ENCODE measurements around the gene MRPL3. TPM values are rescaled to one million over a fixed set of nuclear protein-coding genes. Genes with fewer than 3 reads are reported as not detected.

Gene MRPL3
- total RNA-seq, 1 experiment from 2014 or later = 162 TPM

- Mint-ChIP-seq H3K27ac (no peak overlapping the region), H3K9me3 (peaks cover 5% of the 10 kb centered on the region; the same call in 1 of the 2 replicates), H3K36me3 (no peaks in the 10 kb centered on the region), H3K4me3 (no peak overlapping the region), H3K27me3 (ENCODE audit: low read depth) (no peaks in the 10 kb centered on the region), H3K4me1 (peaks cover 26% of the 10 kb centered on the region)
- ChIA-PET CTCF (interaction anchor here (1.8 to 2.0 kb wide), 3 partner anchors 8 to 499 kb away, joined by 4 to 18 read pairs (median 8); partner anchors contain the start of gene CPNE4), POLR2A (no interaction called here)
- TF ChIP-seq SMAD4 (CRISPR knock-in tag; IDR thresholded peaks at IDR 0.05) = no peak
- TF ChIP-seq EMX1 (CRISPR knock-in tag; IDR thresholded peaks at IDR 0.05) = no peak
- no peak for TF ChIP-seq NR2C2 (CRISPR knock-in tag; IDR thresholded peaks at IDR 0.05)
- TF ChIP-seq ZNF532 (CRISPR knock-in tag; IDR thresholded peaks at IDR 0.05; ENCODE audit: borderline replicate concordance) = no peak
- TF ChIP-seq ZNF396 (CRISPR knock-in tag; IDR thresholded peaks at IDR 0.05; ENCODE audit: borderline replicate concordance) = no peak
- no peak for TF ChIP-seq PRDM15 (CRISPR knock-in tag; IDR thresholded peaks at IDR 0.05)
- no peak for TF ChIP-seq ZNF232 (CRISPR knock-in tag; IDR thresholded peaks at IDR 0.05)
- no peak for TF ChIP-seq ZBTB21 (CRISPR knock-in tag; IDR thresholded peaks at IDR 0.05; ENCODE audit: borderline replicate concordance)
- TF ChIP-seq IRF1 (CRISPR knock-in tag; IDR thresholded peaks at IDR 0.05) = no peak
- no peak for DNase-seq (ENCODE audit: low spot score)
- no peak for ATAC-seq
Measured at GRCh38 chr3:131535131-131535530, 32.4 kb upstream of the MRPL3 start.

GRCh38 chr3:131532645-131533044 is 29.9 kb upstream of the MRPL3 start:
- CTCF ChIA-PET = no interaction called here
- H3K36me3 Mint-ChIP-seq = no peaks in the 10 kb centered on the region
- no peak overlapping the region for H3K4me3 Mint-ChIP-seq
- no peaks in the 10 kb centered on the region for H3K9me3 Mint-ChIP-seq
- H3K27me3 Mint-ChIP-seq (ENCODE audit: low read depth) = no peaks in the 10 kb centered on the region
- POLR2A ChIA-PET = no interaction called here
- H3K27ac Mint-ChIP-seq = no peak overlapping the region
- DNase-seq (ENCODE audit: low spot score) (no peak), ATAC-seq (no peak)
- peaks cover 26% of the 10 kb centered on the region for H3K4me1 Mint-ChIP-seq
- TF ChIP-seq ZNF532 (CRISPR knock-in tag; IDR thresholded peaks at IDR 0.05; ENCODE audit: borderline replicate concordance) (no peak), E2F4 (CRISPR knock-in tag; IDR thresholded peaks at IDR 0.05; ENCODE audit: borderline replicate concordance, low read depth) (no peak), MXD4 (CRISPR knock-in tag; IDR thresholded peaks at IDR 0.05; ENCODE audit: borderline replicate concordance) (no peak), NR1H2 (CRISPR knock-in tag; IDR thresholded peaks at IDR 0.05) (no peak), NR3C1 (CRISPR knock-in tag; conservative IDR thresholded peaks at IDR 0.05; ENCODE audit: low read depth) (no peak), ZNF671 (CRISPR knock-in tag; IDR thresholded peaks at IDR 0.05) (no peak), NFATC4 (CRISPR knock-in tag; IDR thresholded peaks at IDR 0.05) (no peak), ZMAT4 (CRISPR knock-in tag; IDR thresholded peaks at IDR 0.05) (no peak), IRF1 (CRISPR knock-in tag; IDR thresholded peaks at IDR 0.05) (no peak), TEAD1 (CRISPR knock-in tag; IDR thresholded peaks at IDR 0.05) (no peak), E2F1 (CRISPR knock-in tag; IDR thresholded peaks at IDR 0.05) (no peak)

Measured in WTC11 (cell line).